Measurements from ENCODE around the gene CATSPERB. TPM values are rescaled to one million over a fixed set of nuclear protein-coding genes. Genes with fewer than 3 reads are reported as not detected.

CATSPERB gene
- total and polyA plus RNA-seq, 9 of the 15 experiments (the other 6 are each of a cell fraction or from before 2014, with no cell fraction given): 0.05 to 1.4 (median 0.89) TPM

DNA sequence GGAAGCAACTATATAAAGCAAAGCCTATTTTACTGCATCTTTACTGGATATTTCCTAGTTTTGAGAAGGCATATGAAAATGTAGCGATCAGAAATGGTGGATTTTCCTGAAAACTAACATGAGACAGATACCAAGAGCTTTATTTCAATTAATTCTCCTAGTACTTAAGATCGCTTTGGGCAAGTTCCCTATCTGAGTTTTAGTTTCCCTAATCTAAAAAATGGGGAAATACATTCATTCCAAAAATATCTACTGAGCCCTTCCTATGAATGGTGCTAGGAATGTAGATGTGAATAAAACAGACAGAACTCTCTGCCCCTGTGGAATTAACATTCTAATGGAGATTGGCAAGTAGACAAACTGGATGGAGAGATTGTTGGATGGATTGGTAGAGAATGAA, 8.4 kb downstream of the CATSPERB start:
- H3K79me2 ChIP-seq (ENCODE audit: control insufficient read depth, insufficient read depth, low read length): no peaks in the 10 kb centered on the region
- in situ Hi-C loops (cut with MboI): no loop called here
- H3K4me1 ChIP-seq (replicated peaks in 1 of 2; ENCODE audit: control insufficient read depth in 2 of 2, insufficient read depth in 2 of 2, low read length in 2 of 2): no peaks in the 10 kb centered on the region
- no peaks in the 10 kb centered on the region for H3K9me3 ChIP-seq (replicated peaks; ENCODE audit: control insufficient read depth, insufficient read depth, low read depth, low read length)
- H3K27ac ChIP-seq (ENCODE audit: extremely low read depth, low read depth, low read length): no peak overlapping the region
- ATAC-seq (no peak), DNase-seq (ENCODE audit: extremely low read depth in 1 of 4, low spot score in 3 of 4) (no peak), FAIRE-seq (no peak)
- ChIA-PET POLR2A (no interaction called here), CTCF (ENCODE audit: low intra/inter-chr PET ratio) (no interaction called here)
- H3K9me1 ChIP-seq (ENCODE audit: control insufficient read depth, insufficient read depth, low read length): no peaks in the 10 kb centered on the region
- no peaks in the 10 kb centered on the region for H3K36me3 ChIP-seq (ENCODE audit: control insufficient read depth, insufficient read depth, low read length)
- BruUV-seq (replicated peaks): no TSS peak
- no peaks in the 10 kb centered on the region for H3K27me3 ChIP-seq (ENCODE audit: control insufficient read depth in 2 of 2, insufficient read depth in 2 of 2, low read length in 2 of 2)
- no peak overlapping the region for H3K4me3 ChIP-seq
- intact Hi-C loops (cut with micrococcal nuclease): no loop called here
- H3K9ac ChIP-seq (ENCODE audit: insufficient read depth in 1 of 2, low read depth in 2 of 2, low read length in 2 of 2): no peak overlapping the region
- H2AFZ ChIP-seq (ENCODE audit: low read depth, low read length): no peak overlapping the region
- H3K4me2 ChIP-seq (ENCODE audit: insufficient read depth, low read length): no peak overlapping the region
- no peaks in the 10 kb centered on the region for H4K20me1 ChIP-seq (replicated peaks; ENCODE audit: control insufficient read depth, insufficient read depth, low read length)
- WGBS (ENCODE audit: insufficient coverage, low coverage, missing lambda C conversion rate): 20% methylated on average over 2 of the region's 2 CpGs
- no peak for TF ChIP-seq CBFA2T2 (conservative IDR thresholded peaks at IDR 0.05)
- TF ChIP-seq TBL1XR1 (IDR thresholded peaks at IDR 0.05; ENCODE audit: low read length in 2 of 2): no peak
- no peak for TF ChIP-seq CEBPG (CRISPR knock-in tag; IDR thresholded peaks at IDR 0.05)
- no peak for TF ChIP-seq CEBPG (tag; conservative IDR thresholded peaks at IDR 0.05 in 1 of 2, IDR thresholded peaks at IDR 0.05 in 1 of 2)
- TF ChIP-seq TAL1 (IDR thresholded peaks at IDR 0.05): no peak
- no peak for TF ChIP-seq ZNF134 (CRISPR knock-in tag; conservative IDR thresholded peaks at IDR 0.05)
- no peak for TF ChIP-seq RFX5 (IDR thresholded peaks at IDR 0.05; ENCODE audit: low read depth, low read length)
- TF ChIP-seq, protein P1, sequence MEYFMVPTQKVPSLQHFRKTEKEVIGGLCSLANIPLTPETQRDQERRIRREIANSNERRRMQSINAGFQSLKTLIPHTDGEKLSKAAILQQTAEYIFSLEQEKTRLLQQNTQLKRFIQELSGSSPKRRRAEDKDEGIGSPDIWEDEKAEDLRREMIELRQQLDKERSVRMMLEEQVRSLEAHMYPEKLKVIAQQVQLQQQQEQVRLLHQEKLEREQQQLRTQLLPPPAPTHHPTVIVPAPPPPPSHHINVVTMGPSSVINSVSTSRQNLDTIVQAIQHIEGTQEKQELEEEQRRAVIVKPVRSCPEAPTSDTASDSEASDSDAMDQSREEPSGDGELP (CRISPR knock-in tag; IDR thresholded peaks at IDR 0.05; ENCODE audit: borderline replicate concordance): no peak
- no peak for TF ChIP-seq ZNF143 (CRISPR knock-in tag; IDR thresholded peaks at IDR 0.05)
- TF ChIP-seq, protein P2, sequence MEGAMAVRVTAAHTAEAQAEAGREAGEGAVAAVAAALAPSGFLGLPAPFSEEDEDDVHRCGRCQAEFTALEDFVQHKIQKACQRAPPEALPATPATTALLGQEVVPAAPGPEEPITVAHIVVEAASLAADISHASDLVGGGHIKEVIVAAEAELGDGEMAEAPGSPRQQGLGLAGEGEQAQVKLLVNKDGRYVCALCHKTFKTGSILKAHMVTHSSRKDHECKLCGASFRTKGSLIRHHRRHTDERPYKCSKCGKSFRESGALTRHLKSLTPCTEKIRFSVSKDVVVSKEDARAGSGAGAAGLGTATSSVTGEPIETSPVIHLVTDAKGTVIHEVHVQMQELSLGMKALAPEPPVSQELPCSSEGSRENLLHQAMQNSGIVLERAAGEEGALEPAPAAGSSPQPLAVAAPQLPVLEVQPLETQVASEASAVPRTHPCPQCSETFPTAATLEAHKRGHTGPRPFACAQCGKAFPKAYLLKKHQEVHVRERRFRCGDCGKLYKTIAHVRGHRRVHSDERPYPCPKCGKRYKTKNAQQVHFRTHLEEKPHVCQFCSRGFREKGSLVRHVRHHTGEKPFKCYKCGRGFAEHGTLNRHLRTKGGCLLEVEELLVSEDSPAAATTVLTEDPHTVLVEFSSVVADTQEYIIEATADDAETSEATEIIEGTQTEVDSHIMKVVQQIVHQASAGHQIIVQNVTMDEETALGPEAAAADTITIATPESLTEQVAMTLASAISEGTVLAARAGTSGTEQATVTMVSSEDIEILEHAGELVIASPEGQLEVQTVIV (CRISPR knock-in tag; IDR thresholded peaks at IDR 0.05; ENCODE audit: borderline replicate concordance): no peak
- TF ChIP-seq, protein P3, sequence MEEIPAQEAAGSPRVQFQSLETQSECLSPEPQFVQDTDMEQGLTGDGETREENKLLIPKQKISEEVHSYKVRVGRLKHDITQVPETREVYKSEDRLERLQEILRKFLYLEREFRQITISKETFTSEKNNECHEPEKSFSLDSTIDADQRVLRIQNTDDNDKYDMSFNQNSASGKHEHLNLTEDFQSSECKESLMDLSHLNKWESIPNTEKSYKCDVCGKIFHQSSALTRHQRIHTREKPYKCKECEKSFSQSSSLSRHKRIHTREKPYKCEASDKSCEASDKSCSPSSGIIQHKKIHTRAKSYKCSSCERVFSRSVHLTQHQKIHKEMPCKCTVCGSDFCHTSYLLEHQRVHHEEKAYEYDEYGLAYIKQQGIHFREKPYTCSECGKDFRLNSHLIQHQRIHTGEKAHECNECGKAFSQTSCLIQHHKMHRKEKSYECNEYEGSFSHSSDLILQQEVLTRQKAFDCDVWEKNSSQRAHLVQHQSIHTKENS (CRISPR knock-in tag; IDR thresholded peaks at IDR 0.05): no peak
- TF ChIP-seq HDAC1 (IDR thresholded peaks at IDR 0.05): no peak
- TF ChIP-seq MCM3 (IDR thresholded peaks at IDR 0.05): no peak
- TF ChIP-seq, protein P4, sequence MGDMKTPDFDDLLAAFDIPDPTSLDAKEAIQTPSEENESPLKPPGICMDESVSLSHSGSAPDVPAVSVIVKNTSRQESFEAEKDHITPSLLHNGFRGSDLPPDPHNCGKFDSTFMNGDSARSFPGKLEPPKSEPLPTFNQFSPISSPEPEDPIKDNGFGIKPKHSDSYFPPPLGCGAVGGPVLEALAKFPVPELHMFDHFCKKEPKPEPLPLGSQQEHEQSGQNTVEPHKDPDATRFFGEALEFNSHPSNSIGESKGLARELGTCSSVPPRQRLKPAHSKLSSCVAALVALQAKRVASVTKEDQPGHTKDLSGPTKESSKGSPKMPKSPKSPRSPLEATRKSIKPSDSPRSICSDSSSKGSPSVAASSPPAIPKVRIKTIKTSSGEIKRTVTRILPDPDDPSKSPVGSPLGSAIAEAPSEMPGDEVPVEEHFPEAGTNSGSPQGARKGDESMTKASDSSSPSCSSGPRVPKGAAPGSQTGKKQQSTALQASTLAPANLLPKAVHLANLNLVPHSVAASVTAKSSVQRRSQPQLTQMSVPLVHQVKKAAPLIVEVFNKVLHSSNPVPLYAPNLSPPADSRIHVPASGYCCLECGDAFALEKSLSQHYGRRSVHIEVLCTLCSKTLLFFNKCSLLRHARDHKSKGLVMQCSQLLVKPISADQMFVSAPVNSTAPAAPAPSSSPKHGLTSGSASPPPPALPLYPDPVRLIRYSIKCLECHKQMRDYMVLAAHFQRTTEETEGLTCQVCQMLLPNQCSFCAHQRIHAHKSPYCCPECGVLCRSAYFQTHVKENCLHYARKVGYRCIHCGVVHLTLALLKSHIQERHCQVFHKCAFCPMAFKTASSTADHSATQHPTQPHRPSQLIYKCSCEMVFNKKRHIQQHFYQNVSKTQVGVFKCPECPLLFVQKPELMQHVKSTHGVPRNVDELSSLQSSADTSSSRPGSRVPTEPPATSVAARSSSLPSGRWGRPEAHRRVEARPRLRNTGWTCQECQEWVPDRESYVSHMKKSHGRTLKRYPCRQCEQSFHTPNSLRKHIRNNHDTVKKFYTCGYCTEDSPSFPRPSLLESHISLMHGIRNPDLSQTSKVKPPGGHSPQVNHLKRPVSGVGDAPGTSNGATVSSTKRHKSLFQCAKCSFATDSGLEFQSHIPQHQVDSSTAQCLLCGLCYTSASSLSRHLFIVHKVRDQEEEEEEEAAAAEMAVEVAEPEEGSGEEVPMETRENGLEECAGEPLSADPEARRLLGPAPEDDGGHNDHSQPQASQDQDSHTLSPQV (IDR thresholded peaks at IDR 0.05): no peak
- no peak for TF ChIP-seq MEF2A (IDR thresholded peaks at IDR 0.05; ENCODE audit: control insufficient read depth, low read depth, low read length)
- no peak for TF ChIP-seq ZC3H11A (IDR thresholded peaks at IDR 0.05; ENCODE audit: low read depth, low read length)
